ENCODE data around the gene ZSCAN10. TPM values are rescaled to one million over a fixed set of nuclear protein-coding genes. Genes with fewer than 3 reads are reported as not detected.

The ZSCAN10 gene
- total RNA-seq, 1 experiment from 2014 or later, result 207 TPM

GRCh38 chr16:3113765-3114479 lies 14.8 kb upstream of the ZSCAN10 start:
- Histone ChIP-seq H4K20me1 (ENCODE audit: control insufficient read depth, insufficient read depth, insufficient read length) (no peaks in the 10 kb centered on the region), H4K91ac (ENCODE audit: insufficient read length, low read depth, low read length) (no peak overlapping the region), H2AFZ (ENCODE audit: low read length) (no peak overlapping the region), H2BK20ac (ENCODE audit: low read depth, low read length, poor library complexity, severe bottlenecking) (no peak overlapping the region), H3K56ac (ENCODE audit: insufficient read length, low read depth, low read length) (no peak overlapping the region), H3K23ac (ENCODE audit: insufficient read length, low read depth, low read length) (no peak overlapping the region), H3K4me2 (ENCODE audit: insufficient read depth, insufficient read length, low read length) (peak overlapping the region; percentile 91), H3K14ac (ENCODE audit: insufficient read depth, low read length) (no peak overlapping the region), H2BK5ac (ENCODE audit: insufficient read length, low read length) (no peak overlapping the region), H2BK120ac (ENCODE audit: low read depth, low read length, poor library complexity, severe bottlenecking) (no peak overlapping the region), H3K18ac (ENCODE audit: insufficient read length, low read depth, low read length) (no peak overlapping the region), H4K5ac (ENCODE audit: insufficient read length, low read depth, low read length) (no peak overlapping the region), H3K79me1 (ENCODE audit: insufficient read depth, low read depth, low read length, poor library complexity, severe bottlenecking) (peaks cover 2% of the 10 kb centered on the region), H3K9me3 (ENCODE audit: control insufficient read depth, low read depth, low read length) (no peaks in the 10 kb centered on the region), H3K9ac (ENCODE audit: extremely low read depth, insufficient read length, low read length) (no peak overlapping the region), H3K4me1 (ENCODE audit: insufficient read depth, low read length) (no peaks in the 10 kb centered on the region), H4K8ac (replicated peaks; ENCODE audit: insufficient read length, low read depth, low read length) (no peak overlapping the region), H2AK5ac (ENCODE audit: insufficient read length, low read length) (no peak overlapping the region), H3K79me2 (ENCODE audit: insufficient read depth, low read length) (no peaks in the 10 kb centered on the region; the same call in 1 of the 2 replicates), H3K27me3 (ENCODE audit: insufficient read depth, low read length) (no peaks in the 10 kb centered on the region), H3K23me2 (ENCODE audit: insufficient read length, low read depth, low read length, poor library complexity, severe bottlenecking) (peaks cover 9% of the 10 kb centered on the region), H2BK12ac (ENCODE audit: insufficient read length, low read depth, low read length) (no peak overlapping the region), H2BK15ac (ENCODE audit: low read depth, low read length) (no peak overlapping the region), H3K4ac (ENCODE audit: low read depth, low read length) (no peak overlapping the region), H3T11ph (ENCODE audit: low read length) (no peak overlapping the region), H3K27ac (ENCODE audit: insufficient read length, low read depth, low read length) (no peak overlapping the region)
- H3K36me3 Mint-ChIP-seq (ENCODE audit: insufficient read depth in 1 of 3, low read depth in 3 of 3), result peaks cover 11 to 27% (median 20%) of the 10 kb centered on the region in 3 experiments
- H3K27me3 Mint-ChIP-seq (ENCODE audit: low read depth), result no peaks in the 10 kb centered on the region
- H3K4me3 Mint-ChIP-seq, result peak overlapping the region; percentile 92 to 93
- H3K9me3 Mint-ChIP-seq, result no peaks in the 10 kb centered on the region
- TF ChIP-seq CTCF (conservative IDR thresholded peaks at IDR 0.05), result peak; percentile 33; the same call in 2 of the 3 replicates
- peaks cover 18 to 20% of the 10 kb centered on the region in 2 experiments for H3K4me1 Mint-ChIP-seq
- H3K27ac Mint-ChIP-seq, result peak overlapping the region in 1 of 3 experiments; percentile 21; a peak in 1 of 7 replicates
- no peak for DNase-seq
- no CpG with 5 or more reads among the region's 17 CpGs for WGBS (ENCODE audit: extremely low coverage, insufficient read length, low lambda C conversion rate)

All from H9 (cell line).